Peyer's patch (tissue), 4 donors: Measurements from ENCODE around the gene ATP11C.

ENCODE experiments used
- CTCF ChIP-seq, 6 experiments: fragments of 450-650 bp in 4 of 6; fragments of 200-600 bp in 2 of 6; sonication (generic) in 1 of 6; IDR thresholded peaks; one replicate each; pipeline ENCODE4 v1.5.1; 2017 to 2019; ENCODE audit warnings: antibody characterized with exemption in 6 of 6, mild to moderate bottlenecking in 3 of 6, moderate library complexity in 1 of 6
- POLR2A ChIP-seq, 2 donors: fragments of 450-650 bp; IDR thresholded peaks; one replicate each; pipeline ENCODE4 v1.5.1; 2017; ENCODE audit warnings: antibody characterized with exemption in 2 of 2, mild to moderate bottlenecking in 2 of 2, moderate library complexity in 2 of 2

GRCh38 chrX:139929876-139930275, 3.0 kb downstream of the ATP11C start:
- TF ChIP-seq CTCF (IDR thresholded peaks at IDR 0.05) (no peak), POLR2A (IDR thresholded peaks at IDR 0.05) (no peak)
